BLaER1 treated with 17β-estradiol and CSF1 and Interleukin-3, amounts not matched to agents 10 nM and 100 nM (cell line): ENCODE results near the gene VSIR.

Experiments used
- H3K27ac ChIP-seq, 11 experiments: shearing (Covaris generic); formaldehyde crosslinking; 2 replicates each; pipeline ENCODE4 v1.8.1; 2022
- H3K27me3 ChIP-seq, 11 experiments: shearing (Covaris generic); formaldehyde crosslinking; 2 replicates each; pipeline ENCODE4 v1.8.1; 2022
- H3K36me3 ChIP-seq, 11 experiments: shearing (Covaris generic); formaldehyde crosslinking; 2 replicates each; pipeline ENCODE4 v1.8.1; 2022
- H3K4me1 ChIP-seq, 10 experiments: shearing (Covaris generic); formaldehyde crosslinking; 2 replicates each; pipeline ENCODE4 v1.8.1; 2022
- H3K4me2 ChIP-seq, 11 experiments: shearing (Covaris generic); formaldehyde crosslinking; 2 replicates each; pipeline ENCODE4 v1.8.1; 2022
- H3K4me3 ChIP-seq, 10 experiments: shearing (Covaris generic); formaldehyde crosslinking; 2 replicates each; pipeline ENCODE4 v1.8.1; 2022
- H3K9ac ChIP-seq, 11 experiments: shearing (Covaris generic); formaldehyde crosslinking; 2 replicates each; pipeline ENCODE4 v1.8.1; 2022
- H3K9me3 ChIP-seq, 11 experiments: shearing (Covaris generic); formaldehyde crosslinking; replicated peaks in 1 of 11; 2 replicates each; pipeline ENCODE4 v1.8.1; 2022
- H4K20me1 ChIP-seq, 11 experiments: shearing (Covaris generic); formaldehyde crosslinking; 2 replicates each; pipeline ENCODE4 v1.8.1; 2022
- Cebpa-rat ChIP-seq, 11 experiments: shearing (Covaris generic); IDR thresholded peaks; 2 replicates each; pipeline ENCODE4 v1.8.1; 2022

The VSIR gene

GRCh38 chr10:71719042-71719441 lies 54.3 kb downstream of the VSIR start:
- peak overlapping the region in 4 of 11 experiments; percentile 23 to 36 (median 24); a peak in 4 of 22 replicates for H3K27ac ChIP-seq
- peaks cover 48 to 92% (median 71%) of the 10 kb centered on the region in 10 experiments for H3K4me1 ChIP-seq
- H3K9ac ChIP-seq = peak overlapping the region in 4 of 11 experiments; percentile 24 to 50 (median 34); a peak in 3 of 22 replicates
- H3K4me2 ChIP-seq = peak overlapping the region in 10 of 11 experiments; percentile 43 to 99 (median 56); a peak in 17 of 22 replicates
- no peak overlapping the region for H3K4me3 ChIP-seq
- no peaks in the 10 kb centered on the region for H3K9me3 ChIP-seq
- H4K20me1 ChIP-seq = no peaks in the 10 kb centered on the region
- no peak for TF ChIP-seq Cebpa-rat (IDR thresholded peaks at IDR 0.05)
- H3K36me3 ChIP-seq = no peaks in the 10 kb centered on the region
- H3K27me3 ChIP-seq = no peaks in the 10 kb centered on the region

GRCh38 chr10:71718165-71718698 lies 55.1 kb downstream of the VSIR start:
- H3K4me1 ChIP-seq = peaks cover 56 to 92% (median 71%) of the 10 kb centered on the region in 10 experiments
- H3K4me2 ChIP-seq = peak overlapping the region in 5 of 11 experiments; percentile 91 to 99 (median 95); a peak in 7 of 22 replicates
- no peaks in the 10 kb centered on the region for H4K20me1 ChIP-seq
- no peak for TF ChIP-seq Cebpa-rat (IDR thresholded peaks at IDR 0.05)
- H3K27ac ChIP-seq = no peak overlapping the region; a peak in 1 of 22 replicates
- peak overlapping the region in 1 of 11 experiments; percentile 7; a peak in 1 of 22 replicates for H3K9ac ChIP-seq
- no peak overlapping the region for H3K4me3 ChIP-seq
- H3K36me3 ChIP-seq = no peaks in the 10 kb centered on the region
- H3K27me3 ChIP-seq = no peaks in the 10 kb centered on the region
- H3K9me3 ChIP-seq = no peaks in the 10 kb centered on the region

- Histone ChIP-seq H4K20me1 (no peaks in the 10 kb centered on the region), H3K36me3 (no peaks in the 10 kb centered on the region), H3K4me2 (peak overlapping the region; percentile 39 to 99 (median 87)), H3K4me3 (no peak overlapping the region), H3K9me3 (no peaks in the 10 kb centered on the region), H3K27ac (peak overlapping the region in 3 of 11 experiments; percentile 2 to 36 (median 15); a peak in 3 of 22 replicates), H3K9ac (peak overlapping the region in 3 of 11 experiments; percentile 4 to 14 (median 7); a peak in 3 of 22 replicates), H3K4me1 (peaks cover 63 to 92% (median 73%) of the 10 kb centered on the region in 10 experiments), H3K27me3 (no peaks in the 10 kb centered on the region)
- TF ChIP-seq Cebpa-rat (IDR thresholded peaks at IDR 0.05) = no peak
Measured at GRCh38 chr10:71717551-71717951, 55.8 kb downstream of the VSIR start.

- Histone ChIP-seq H3K9ac (peak overlapping the region in 2 of 11 experiments; percentile 4 to 7; a peak in 2 of 22 replicates), H3K36me3 (no peaks in the 10 kb centered on the region), H3K4me3 (no peak overlapping the region; a peak in 1 of 20 replicates), H3K9me3 (no peaks in the 10 kb centered on the region), H3K27ac (peak overlapping the region in 3 of 11 experiments; percentile 2 to 36 (median 15); a peak in 4 of 22 replicates), H3K4me1 (peaks cover 68 to 93% (median 78%) of the 10 kb centered on the region in 10 experiments), H3K27me3 (no peaks in the 10 kb centered on the region), H4K20me1 (no peaks in the 10 kb centered on the region), H3K4me2 (peak overlapping the region; percentile 39 to 99 (median 87))
- no peak for TF ChIP-seq Cebpa-rat (IDR thresholded peaks at IDR 0.05)
Measured at GRCh38 chr10:71717056-71717455, 56.3 kb downstream of the VSIR start.

- Histone ChIP-seq H3K36me3 (no peaks in the 10 kb centered on the region), H3K9me3 (no peaks in the 10 kb centered on the region), H3K9ac (peak overlapping the region in 3 of 11 experiments; percentile 82 to 88 (median 84); a peak in 2 of 22 replicates), H3K27ac (peak overlapping the region in 8 of 11 experiments; percentile 89 to 99 (median 96); a peak in 11 of 22 replicates), H3K4me1 (peaks cover 74 to 98% (median 83%) of the 10 kb centered on the region in 10 experiments), H4K20me1 (no peaks in the 10 kb centered on the region), H3K27me3 (no peaks in the 10 kb centered on the region), H3K4me3 (peak overlapping the region in 4 of 10 experiments; percentile 46 to 63 (median 60); a peak in 5 of 20 replicates), H3K4me2 (peak overlapping the region; percentile 87 to 99 (median 94); a peak in 20 of 22 replicates)
- TF ChIP-seq Cebpa-rat (IDR thresholded peaks at IDR 0.05) = no peak
Measured at GRCh38 chr10:71716426-71716825, 56.9 kb downstream of the VSIR start.

GRCh38 chr10:71715860-71716259 lies 57.5 kb downstream of the VSIR start:
- H3K4me1 ChIP-seq = peaks cover 80 to 100% (median 88%) of the 10 kb centered on the region in 10 experiments
- H3K4me2 ChIP-seq = peak overlapping the region; percentile 87 to 99 (median 94)
- TF ChIP-seq Cebpa-rat (IDR thresholded peaks at IDR 0.05) = no peak
- H3K9me3 ChIP-seq = no peaks in the 10 kb centered on the region
- H3K36me3 ChIP-seq = no peaks in the 10 kb centered on the region
- peak overlapping the region in 9 of 11 experiments; percentile 89 to 99 (median 94); a peak in 15 of 22 replicates for H3K27ac ChIP-seq
- peak overlapping the region in 7 of 11 experiments; percentile 3 to 88 (median 82); a peak in 10 of 22 replicates for H3K9ac ChIP-seq
- H3K4me3 ChIP-seq = peak overlapping the region in 6 of 10 experiments; percentile 11 to 63 (median 52); a peak in 8 of 20 replicates
- H3K27me3 ChIP-seq = no peaks in the 10 kb centered on the region
- H4K20me1 ChIP-seq = no peaks in the 10 kb centered on the region

GRCh38 chr10:71715026-71715425 lies 58.3 kb downstream of the VSIR start:
- H3K4me1 ChIP-seq = peaks cover 82 to 100% (median 90%) of the 10 kb centered on the region in 10 experiments
- H3K4me3 ChIP-seq = peak overlapping the region in 8 of 10 experiments; percentile 11 to 63 (median 54); a peak in 15 of 20 replicates
- no peak for TF ChIP-seq Cebpa-rat (IDR thresholded peaks at IDR 0.05)
- H3K27ac ChIP-seq = peak overlapping the region; percentile 88 to 99 (median 94)
- no peaks in the 10 kb centered on the region for H3K27me3 ChIP-seq
- H3K9ac ChIP-seq = peak overlapping the region; percentile 72 to 89 (median 84); a peak in 20 of 22 replicates
- H3K4me2 ChIP-seq = peak overlapping the region; percentile 87 to 99 (median 94)
- no peaks in the 10 kb centered on the region for H4K20me1 ChIP-seq
- H3K9me3 ChIP-seq = no peaks in the 10 kb centered on the region
- no peaks in the 10 kb centered on the region for H3K36me3 ChIP-seq

GRCh38 chr10:71714592-71714991 lies 58.7 kb downstream of the VSIR start:
- H3K9me3 ChIP-seq = no peaks in the 10 kb centered on the region
- H3K4me2 ChIP-seq = peak overlapping the region; percentile 87 to 99 (median 94)
- H3K9ac ChIP-seq = peak overlapping the region; percentile 72 to 89 (median 84)
- H3K27me3 ChIP-seq = no peaks in the 10 kb centered on the region
- TF ChIP-seq Cebpa-rat (IDR thresholded peaks at IDR 0.05) = no peak
- peak overlapping the region; percentile 88 to 99 (median 94) for H3K27ac ChIP-seq
- peak overlapping the region; percentile 11 to 63 (median 51); a peak in 17 of 20 replicates for H3K4me3 ChIP-seq
- H3K4me1 ChIP-seq = peaks cover 82 to 100% (median 90%) of the 10 kb centered on the region in 10 experiments
- H4K20me1 ChIP-seq = no peaks in the 10 kb centered on the region
- no peaks in the 10 kb centered on the region for H3K36me3 ChIP-seq

- peak overlapping the region; percentile 88 to 99 (median 94) for H3K27ac ChIP-seq
- H3K9ac ChIP-seq = peak overlapping the region; percentile 72 to 89 (median 84)
- peak overlapping the region; percentile 11 to 63 (median 51); a peak in 19 of 20 replicates for H3K4me3 ChIP-seq
- H4K20me1 ChIP-seq = no peaks in the 10 kb centered on the region
- no peak for TF ChIP-seq Cebpa-rat (IDR thresholded peaks at IDR 0.05)
- H3K4me1 ChIP-seq = peaks cover 84 to 100% (median 91%) of the 10 kb centered on the region in 10 experiments
- peak overlapping the region; percentile 87 to 99 (median 94) for H3K4me2 ChIP-seq
- no peaks in the 10 kb centered on the region for H3K36me3 ChIP-seq
- no peaks in the 10 kb centered on the region for H3K27me3 ChIP-seq
- H3K9me3 ChIP-seq = no peaks in the 10 kb centered on the region
Measured at GRCh38 chr10:71714031-71714410, 59.3 kb downstream of the VSIR start.
